H1 (cell line): Measurements from ENCODE around the gene SMAP1. TPM values are rescaled to one million over a fixed set of nuclear protein-coding genes. Genes with fewer than 3 reads are reported as not detected.

ENCODE experiments used
- CTCF ChIA-PET: fragments of 300-600 bp; sonication (Branson Sonifier 250); formaldehyde crosslinking; loops from one replicate; lab custom pipeline; 2021; ENCODE audit not compliant: partially characterized antibody; lab: Charles Lee
- POLR2A ChIA-PET: fragments of 300-600 bp; sonication (Branson Sonifier 250); formaldehyde crosslinking; loops from one replicate; lab custom pipeline; 2021; ENCODE audit warnings: inconsistent platforms; ENCODE audit not compliant: partially characterized antibody; lab: Charles Lee
- DNase-seq, 2 experiments: peaks; one replicate each; pipeline versions ENCODE4 v3.0.0 to v3.0.0-alpha.2; 2010 to 2022; ENCODE audit warnings: low spot score in 2 of 2, low read depth in 1 of 2, mixed read lengths in 1 of 2
- FAIRE-seq: peaks from 2 replicates; lab custom pipeline; 2011; peaks lifted over from hg19 to GRCh38; lab: Jason Lieb, UNC
- H2AFZ ChIP-seq: 2 replicates; pipeline ENCODE4 v1.8.1; 2012; ENCODE audit warnings: low read length, inconsistent platforms
- H2AK5ac ChIP-seq: 2 replicates; pipeline ENCODE4 v1.6.1; 2013; ENCODE audit warnings: low read depth, low read length
- H2BK120ac ChIP-seq: replicated peaks from 2 replicates; pipeline ENCODE3; 2013; ENCODE audit warnings: low read depth, low read length, inconsistent platforms
- H2BK12ac ChIP-seq: 2 replicates; pipeline ENCODE4 v1.6.1; 2013; ENCODE audit warnings: low read depth, low read length
- H2BK15ac ChIP-seq: 2 replicates; pipeline ENCODE4 v1.6.1; 2013; ENCODE audit warnings: low read length
- H2BK20ac ChIP-seq: 2 replicates; pipeline ENCODE4 v1.6.1; 2013; ENCODE audit warnings: low read length
- H2BK5ac ChIP-seq: 2 replicates; pipeline ENCODE4 v1.6.1; 2013; ENCODE audit warnings: low read depth, low read length
- H3K14ac ChIP-seq: 2 replicates; pipeline ENCODE4 v1.6.1; 2013; ENCODE audit warnings: inconsistent platforms; ENCODE audit not compliant: insufficient read length
- H3K18ac ChIP-seq: 2 replicates; pipeline ENCODE4 v1.6.1; 2013; ENCODE audit warnings: low read length; ENCODE audit errors: extremely low read depth
- H3K23ac ChIP-seq: 2 replicates; pipeline ENCODE4 v1.6.1; 2013; ENCODE audit warnings: inconsistent platforms; ENCODE audit not compliant: insufficient read length
- H3K23me2 ChIP-seq: 2 replicates; pipeline ENCODE4 v1.6.1; 2013; ENCODE audit warnings: low read depth, low read length
- H3K27ac ChIP-seq: 2 replicates; pipeline ENCODE4 v1.6.1; 2011; ENCODE audit warnings: low read depth, low read length, inconsistent platforms
- H3K27me3 ChIP-seq, 4 experiments: replicated peaks in 1 of 4; 1 replicate in 1 of 4; 2 replicates in 3 of 4; pipeline versions ENCODE4 v1.6.1 to v1.8.1; 2011 to 2013; ENCODE audit warnings: low read length in 3 of 4, mild to moderate bottlenecking in 3 of 4, inconsistent platforms in 2 of 4, mixed read lengths in 2 of 4, moderate library complexity in 1 of 4; ENCODE audit not compliant: control insufficient read depth in 3 of 4, insufficient read depth in 3 of 4; ENCODE audit errors: extremely low read depth in 1 of 4
- H3K36me3 ChIP-seq, 4 experiments: 2 replicates each; pipeline versions ENCODE4 v1.6.1 to v1.8.1; 2011 to 2013; ENCODE audit warnings: mild to moderate bottlenecking in 4 of 4, low read length in 3 of 4, moderate library complexity in 2 of 4, control low read depth in 1 of 4, inconsistent platforms in 1 of 4; ENCODE audit not compliant: insufficient read depth in 4 of 4, control insufficient read depth in 2 of 4
- H3K4ac ChIP-seq: replicated peaks from 2 replicates; pipeline ENCODE3; 2013; ENCODE audit warnings: low read length, low read depth, mixed read lengths, inconsistent platforms; ENCODE audit not compliant: insufficient read length
- H3K4me1 ChIP-seq, 4 experiments: replicated peaks in 1 of 4; 1 replicate in 1 of 4; 2 replicates in 3 of 4; pipeline versions ENCODE4 v1.6.1 to v1.8.1; 2011 to 2013; ENCODE audit warnings: low read length in 3 of 4, inconsistent platforms in 2 of 4, mixed read lengths in 1 of 4; ENCODE audit not compliant: insufficient read depth in 4 of 4, control insufficient read depth in 3 of 4
- H3K4me2 ChIP-seq, 2 experiments: 2 replicates each; pipeline versions ENCODE4 v1.6.1 to v1.8.1; 2011 to 2013; ENCODE audit warnings: low read depth in 2 of 2, low read length in 2 of 2, control low read depth in 1 of 2, inconsistent platforms in 1 of 2, mild to moderate bottlenecking in 1 of 2; ENCODE audit not compliant: insufficient read depth in 1 of 2
- H3K4me3 ChIP-seq, 4 experiments: fragments of 200-600, 300-600 bp in 1 of 4; sonication (generic), shearing (Covaris generic), sonication (Bioruptor Twin) in 1 of 4; 2 replicates each; pipeline versions ENCODE4 v1.5.1 to v1.8.1; 2011 to 2016; ENCODE audit warnings: low read length in 4 of 4, low read depth in 3 of 4, control low read depth in 2 of 4, inconsistent platforms in 2 of 4, mild to moderate bottlenecking in 2 of 4, mixed read lengths in 1 of 4, moderate library complexity in 1 of 4; ENCODE audit not compliant: insufficient read depth in 2 of 4; ENCODE audit errors: extremely low read depth in 1 of 4
- H3K56ac ChIP-seq: replicated peaks from 2 replicates; pipeline ENCODE3; 2013; ENCODE audit warnings: low read depth, mild to moderate bottlenecking, mixed read lengths, low read length, inconsistent platforms; ENCODE audit not compliant: insufficient read length
- H3K79me1 ChIP-seq: 2 replicates; pipeline ENCODE4 v1.6.1; 2013; ENCODE audit warnings: low read depth, low read length, control low read depth
- H3K79me2 ChIP-seq, 2 experiments: 2 replicates each; pipeline versions ENCODE4 v1.6.1 to v1.8.1; 2012 to 2013; ENCODE audit warnings: low read length in 2 of 2, mild to moderate bottlenecking in 2 of 2, inconsistent platforms in 1 of 2; ENCODE audit not compliant: insufficient read depth in 2 of 2, control insufficient read depth in 1 of 2
- H3K9ac ChIP-seq, 4 experiments: replicated peaks in 1 of 4; 1 replicate in 1 of 4; 2 replicates in 3 of 4; pipeline versions ENCODE4 v1.6.1 to v1.8.1; 2011 to 2013; ENCODE audit warnings: low read depth in 3 of 4, low read length in 3 of 4, control low read depth in 2 of 4, mild to moderate bottlenecking in 2 of 4, moderate library complexity in 2 of 4, inconsistent platforms in 1 of 4; ENCODE audit errors: extremely low read depth in 1 of 4
- H3K9me3 ChIP-seq, 2 experiments: 2 replicates each; pipeline versions ENCODE4 v1.6.1 to v1.8.1; 2012 to 2013; ENCODE audit warnings: mild to moderate bottlenecking in 2 of 2, moderate library complexity in 2 of 2, control low read depth in 1 of 2, inconsistent platforms in 1 of 2, low read depth in 1 of 2, low read length in 1 of 2, mixed read lengths in 1 of 2; ENCODE audit not compliant: insufficient read depth in 2 of 2
- H4K20me1 ChIP-seq, 2 experiments: replicated peaks in 1 of 2; 2 replicates each; pipeline versions ENCODE3 to v1.8.1; 2011 to 2013; ENCODE audit warnings: inconsistent platforms in 2 of 2, low read length in 2 of 2, mild to moderate bottlenecking in 1 of 2; ENCODE audit not compliant: insufficient read depth in 2 of 2, control insufficient read depth in 1 of 2
- H4K5ac ChIP-seq: 2 replicates; pipeline ENCODE4 v1.6.1; 2013; ENCODE audit warnings: low read length, low read depth, mixed read lengths, inconsistent platforms; ENCODE audit not compliant: insufficient read length
- H4K8ac ChIP-seq: 2 replicates; pipeline ENCODE4 v1.8.0; 2013; ENCODE audit warnings: mild to moderate bottlenecking, moderate library complexity, low read length, inconsistent platforms; ENCODE audit not compliant: insufficient read depth; ENCODE audit errors: extremely low read depth
- H4K91ac ChIP-seq: replicated peaks from 2 replicates; pipeline ENCODE3; 2013; ENCODE audit warnings: low read length, mixed read lengths, inconsistent platforms; ENCODE audit not compliant: insufficient read length
- ASH2L ChIP-seq: fragments of 200-600, 300-600 bp; sonication (generic); IDR thresholded peaks from one replicate; pipeline ENCODE4 v1.7.1; 2017; ENCODE audit warnings: low read length
- EP300 ChIP-seq, 2 experiments: IDR thresholded peaks; 1 replicate in 1 of 2; 2 replicates in 1 of 2; pipeline ENCODE4 v1.6.1; 2011 to 2012; ENCODE audit warnings: low read depth in 2 of 2, low read length in 2 of 2, mild to moderate bottlenecking in 2 of 2, borderline replicate concordance in 1 of 2, inconsistent platforms in 1 of 2, moderate library complexity in 1 of 2
- POU5F1 ChIP-seq: IDR thresholded peaks from 2 replicates; pipeline ENCODE4 v1.6.1; 2011; ENCODE audit warnings: low read depth, mild to moderate bottlenecking, low read length, moderate library complexity
- SIX5 ChIP-seq: IDR thresholded peaks from 2 replicates; pipeline ENCODE4 v1.6.1; 2011; ENCODE audit warnings: mild to moderate bottlenecking, low read depth, low read length
- TAF7 ChIP-seq: optimal IDR thresholded peaks from 2 replicates; pipeline ENCODE3; 2011; ENCODE audit warnings: low read depth, mild to moderate bottlenecking, inconsistent platforms, low read length, moderate library complexity, borderline replicate concordance
- TCF12 ChIP-seq: IDR thresholded peaks from 2 replicates; pipeline ENCODE4 v1.6.1; 2011; ENCODE audit warnings: low read depth, mild to moderate bottlenecking, low read length
- WGBS, 2 experiments: shearing (Covaris generic) in 1 of 2; methylation state at CpG; one replicate each; pipeline versions ENCODE4 v1.1.6 to v1.1.7; 2013 to 2015; ENCODE audit warnings: low lambda C conversion rate in 2 of 2, mixed read lengths in 2 of 2, inconsistent platforms in 1 of 2, low coverage in 1 of 2, missing lambda C conversion rate in 1 of 2; ENCODE audit not compliant: insufficient replicate concordance in 2 of 2, insufficient coverage in 1 of 2, insufficient read length in 1 of 2; ENCODE audit errors: extremely low coverage in 1 of 2, missing lambda C conversion rate in 1 of 2; 5-methylcytosine and 5-hydroxymethylcytosine counted together
- polyA plus RNA-seq, 7 experiments: library from polyadenylated mRNA; depleted of rRNA in 3 of 7; stranded (reverse) in 5 of 7; unstranded in 2 of 7; fragments of >200 nt in 5 of 7; fragments of 200-250 nt in 2 of 7; gene quantifications; 1 replicate in 5 of 7; 2 replicates in 1 of 7; 4 replicates in 1 of 7; pipeline versions ENCODE4 v1.2.1 to v1.2.3, GENCODE V29; 2011 to 2013; ENCODE audit warnings: missing spikeins in 2 of 7, mixed read lengths in 2 of 7
- total RNA-seq: library from RNA; stranded (reverse); fragmentation: NEBNext Ultra II Directional; extraction: Animal tissue kit (Norgen Biotek cat#: 25700); gene quantifications from 2 replicates; pipeline ENCODE4 v1.2.1, GENCODE V29; 2021

The SMAP1 gene
- total and polyA plus RNA-seq, 2 of the 8 experiments (the other 6 are each of a cell fraction or from before 2014, with no cell fraction given): 18.8 to 32.4 TPM

- Histone ChIP-seq H3K79me2 (no peaks in the 10 kb centered on the region), H3K56ac (no peak overlapping the region), H3K36me3 (no peaks in the 10 kb centered on the region), H3K27me3 (no peaks in the 10 kb centered on the region), H4K5ac (no peak overlapping the region), H3K14ac (no peak overlapping the region), H3K27ac (no peak overlapping the region), H3K4me2 (no peak overlapping the region), H4K8ac (no peak overlapping the region), H3K4ac (no peak overlapping the region), H3K23me2 (no peaks in the 10 kb centered on the region), H3K18ac (no peak overlapping the region), H3K9ac (no peak overlapping the region), H2AFZ (no peak overlapping the region), H2AK5ac (no peak overlapping the region), H3K23ac (no peak overlapping the region), H2BK12ac (no peak overlapping the region), H3K4me3 (no peak overlapping the region), H2BK120ac (no peak overlapping the region), H3K4me1 (peaks cover 0 to 3% (median 0%) of the 10 kb centered on the region in 4 experiments; a peak in 1 of 7 replicates), H4K91ac (no peak overlapping the region), H2BK15ac (no peak overlapping the region), H3K79me1 (no peaks in the 10 kb centered on the region; the same call in 1 of the 2 replicates), H2BK20ac (no peak overlapping the region), H3K9me3 (no peaks in the 10 kb centered on the region), H4K20me1 (no peaks in the 10 kb centered on the region), H2BK5ac (no peak overlapping the region)
- no peak for TF ChIP-seq TAF7
- TF ChIP-seq SIX5: no peak
- no peak for TF ChIP-seq EP300 (IDR thresholded peaks at IDR 0.05; ENCODE audit: borderline replicate concordance in 1 of 2, low read depth in 2 of 2, low read length in 2 of 2)
- TF ChIP-seq TCF12: no peak
- no peak for TF ChIP-seq POU5F1
- no peak for TF ChIP-seq ASH2L
- DNase-seq (no peak), FAIRE-seq (no peak)
- POLR2A ChIA-PET: no interaction called here
- CTCF ChIA-PET: interaction anchor here (0.6 to 2.3 kb wide), 7 partner anchors 11 to 597 kb away, joined by 3 to 7 read pairs (median 4); no protein-coding TSS in a partner anchor
- WGBS, 2 experiments: 84% methylated on average over 1 of the region's 1 CpG; no CpG with 5 or more reads in 1 of the 2 experiments
Observed at GRCh38 chr6:70905742-70906141, 238.1 kb downstream of the SMAP1 start.
